Hematopoietic multipotent progenitor cell treated with erythropoietin and hydrocortisone succinate and interleukin-3 and kit ligand, for 6 days (in vitro differentiated cells): ENCODE data around the gene SLC22A3.
"Not testable (repeated sequence)": the region's sequence is repeated elsewhere in the genome, so short reads cannot be mapped to it uniquely, and the experiment has no call there.

ENCODE experiments used
- DNase-seq: peaks from one replicate; pipeline ENCODE4 v3.0.0-alpha.2; 2015

Gene SLC22A3

GRCh38 chr6:160454303-160454702 lies 106.1 kb downstream of the SLC22A3 start:
- DNase-seq = no peak

- DNase-seq = no peak
Measured at GRCh38 chr6:160455081-160455480, 106.9 kb downstream of the SLC22A3 start.

DNA sequence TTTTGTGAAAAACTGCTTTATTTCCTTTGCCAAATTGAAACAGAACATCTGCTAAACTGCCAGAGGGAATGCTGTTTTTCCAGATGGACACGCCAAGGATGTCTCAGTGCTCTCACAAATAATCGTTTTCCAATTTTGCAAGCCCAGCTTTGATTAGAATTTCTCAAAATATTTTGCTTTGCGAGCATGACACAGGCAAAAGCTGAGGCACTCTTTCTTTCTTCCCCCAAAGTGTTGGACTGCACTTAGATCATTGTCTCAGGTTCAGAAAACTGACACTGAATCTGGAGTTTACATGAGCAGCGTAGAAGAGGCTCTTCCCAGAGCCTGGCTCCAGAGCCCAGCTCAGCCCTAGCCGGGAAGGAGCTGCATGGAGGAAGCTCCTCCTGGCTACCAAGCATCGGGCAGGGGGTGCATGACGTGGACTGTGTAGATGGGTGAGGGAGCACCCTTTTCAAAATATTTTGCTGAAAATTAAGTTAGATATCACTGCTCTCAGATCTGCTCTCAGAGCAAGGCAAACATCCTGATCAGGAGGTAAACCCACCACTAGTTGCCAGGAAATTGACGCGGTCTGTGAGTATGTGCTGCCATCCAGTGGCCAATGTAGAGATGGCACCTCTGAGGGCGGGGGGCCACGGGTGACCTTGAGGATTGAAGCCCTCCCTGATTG lies 107.5 kb downstream of the SLC22A3 start:
- DNase-seq = peak; percentile 69

DNA sequence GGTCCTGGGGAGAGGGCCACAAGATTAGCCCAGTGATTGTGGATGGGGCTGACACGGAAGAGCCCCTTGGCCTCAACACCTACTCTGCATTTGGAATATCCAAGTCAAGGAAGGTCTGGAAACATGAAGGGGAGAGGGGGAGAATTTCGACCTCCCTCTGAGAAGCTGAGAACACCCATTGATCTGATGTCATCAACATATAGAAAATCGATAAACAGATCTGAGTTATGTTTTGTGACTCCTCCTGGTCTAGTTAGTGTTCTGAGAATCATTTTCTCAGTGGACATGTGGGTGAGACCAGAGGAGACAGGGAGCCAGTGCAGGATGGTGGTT lies 108.0 kb downstream of the SLC22A3 start:
- DNase-seq = no peak

DNA sequence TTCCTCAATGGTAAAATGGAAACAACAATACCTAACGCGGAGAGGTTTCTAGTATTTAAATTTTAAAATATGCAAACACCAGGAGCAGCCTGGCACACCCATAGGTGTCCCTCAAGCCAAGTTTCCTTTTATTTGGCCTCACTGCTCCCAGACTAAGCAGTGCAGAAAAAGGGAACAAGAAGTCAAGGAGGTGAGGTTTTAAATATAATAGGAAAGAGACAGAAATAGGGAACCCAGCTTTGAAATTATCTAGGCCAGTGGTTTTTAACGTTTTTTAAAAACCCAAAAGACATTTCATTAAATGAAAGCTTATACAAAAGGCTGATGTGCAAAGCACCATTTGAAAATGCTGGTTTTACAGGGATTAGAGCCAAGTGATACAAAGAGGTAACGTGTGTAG lies 109.6 kb downstream of the SLC22A3 start:
- peak; percentile 3 for DNase-seq

DNA sequence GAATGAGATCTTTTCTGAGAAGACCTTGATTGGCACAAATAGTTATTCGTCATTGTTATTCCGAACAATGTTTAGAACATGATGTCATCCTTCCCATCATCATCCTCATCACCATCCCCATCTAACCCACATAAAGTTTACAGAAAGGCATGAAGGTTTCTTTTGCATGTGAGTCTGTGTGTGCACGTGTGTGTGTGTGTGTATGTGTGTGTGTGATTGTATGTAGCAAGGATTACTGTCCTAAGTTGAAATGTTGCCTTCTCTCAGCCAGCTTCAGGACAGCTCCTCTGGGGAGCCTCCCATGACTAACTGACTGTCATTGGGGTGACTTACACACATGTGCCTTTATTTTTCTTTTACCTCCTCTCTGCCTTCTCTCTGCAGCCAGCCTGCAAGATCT lies 113.5 kb downstream of the SLC22A3 start:
- no peak for DNase-seq

DNA sequence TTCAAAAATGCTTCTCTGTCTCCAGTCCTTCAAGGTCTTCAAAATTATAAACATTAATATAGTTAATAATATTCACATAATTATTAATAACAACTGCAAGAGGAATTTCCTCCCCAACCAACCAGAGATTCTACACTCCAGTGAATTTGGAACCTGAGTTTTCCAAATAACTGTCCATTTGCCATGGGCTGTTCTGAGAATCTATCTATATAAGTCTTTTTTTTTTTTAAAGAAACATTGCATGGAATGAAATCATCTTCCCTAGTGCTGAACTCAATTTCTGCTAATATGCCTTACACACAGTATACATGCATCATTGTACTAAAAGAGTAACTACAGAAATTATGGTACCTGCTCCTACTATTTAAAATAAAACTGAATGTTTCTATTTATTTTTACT lies 113.9 kb downstream of the SLC22A3 start:
- DNase-seq = no peak

- DNase-seq = peak; percentile 77
Measured at GRCh38 chr6:160462551-160463109, 114.5 kb downstream of the SLC22A3 start.

DNA sequence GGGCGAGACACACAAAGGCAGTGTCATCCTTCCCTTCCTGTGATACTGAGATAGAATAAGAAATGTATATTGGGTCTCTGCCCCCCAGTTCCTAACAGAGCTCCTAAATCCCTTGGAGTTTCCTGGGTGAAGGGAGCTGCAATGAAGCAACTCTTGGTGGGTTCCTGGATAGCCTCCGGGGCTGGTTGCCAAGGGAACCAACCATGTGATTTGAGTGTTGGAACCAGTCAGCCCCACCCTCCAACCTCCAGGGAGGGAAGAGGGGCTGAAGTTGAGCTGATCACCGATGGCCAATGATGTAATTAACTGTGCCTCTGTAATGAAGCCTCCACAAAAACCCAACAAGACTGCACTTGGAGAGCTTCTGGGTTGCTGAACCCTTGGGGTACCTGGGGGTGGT lies 116.6 kb downstream of the SLC22A3 start:
- DNase-seq = no peak

DNA sequence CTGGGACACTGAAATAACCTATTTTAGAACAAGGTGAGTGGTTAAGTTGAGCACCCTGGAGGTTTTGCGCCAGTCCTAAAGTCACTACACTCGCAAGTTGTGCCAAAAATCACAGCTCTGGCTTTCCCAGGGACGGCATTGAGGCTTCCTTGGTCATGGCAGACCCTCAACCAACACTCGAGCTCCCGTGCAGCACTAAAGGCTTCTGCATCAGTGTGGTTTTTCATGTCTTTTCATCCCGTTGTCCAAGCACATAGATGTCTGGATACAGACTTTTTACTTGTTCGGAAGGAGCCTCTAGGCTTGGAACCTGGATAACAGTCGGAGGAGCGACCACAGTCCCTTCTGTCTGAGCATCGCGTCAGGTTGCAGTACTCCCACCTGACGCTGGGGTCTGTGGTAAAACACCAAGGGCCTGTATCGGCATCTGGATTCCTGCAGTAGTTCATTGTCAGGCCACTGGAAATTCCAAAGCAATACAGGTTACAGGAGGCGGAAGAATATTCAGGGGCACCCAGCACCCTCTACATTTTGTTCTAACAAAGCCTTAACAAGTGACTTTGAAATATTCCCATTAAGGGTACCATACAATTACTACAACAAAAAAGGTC lies 119.2 kb downstream of the SLC22A3 start:
- not testable (repeated sequence) for DNase-seq

- DNase-seq = no peak
Measured at GRCh38 chr6:160469153-160469552, 121.0 kb downstream of the SLC22A3 start.

GRCh38 chr6:160476056-160476455 lies 127.9 kb downstream of the SLC22A3 start:
- not testable (repeated sequence) for DNase-seq

- DNase-seq = not testable (repeated sequence)
Measured at GRCh38 chr6:160477072-160477471, 128.9 kb downstream of the SLC22A3 start.

DNA sequence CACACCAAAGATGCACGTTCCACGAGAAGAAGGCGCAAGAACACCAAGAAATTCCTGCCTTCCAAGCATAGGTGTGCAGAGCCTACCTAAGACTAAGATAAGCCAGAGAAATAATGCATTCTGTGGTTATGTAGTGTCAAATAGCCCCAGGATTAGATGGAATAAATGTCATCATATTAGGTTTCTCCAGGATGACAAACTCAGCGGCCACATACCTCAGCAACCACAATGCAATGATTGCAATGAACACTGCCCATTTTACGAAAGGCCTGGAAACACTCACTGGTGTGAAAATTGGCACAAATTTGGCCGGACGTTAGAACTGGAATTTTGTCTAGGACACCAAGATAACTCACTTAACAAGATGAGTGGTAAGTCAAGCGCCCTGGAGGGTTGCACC lies 129.7 kb downstream of the SLC22A3 start:
- DNase-seq = no peak

DNA sequence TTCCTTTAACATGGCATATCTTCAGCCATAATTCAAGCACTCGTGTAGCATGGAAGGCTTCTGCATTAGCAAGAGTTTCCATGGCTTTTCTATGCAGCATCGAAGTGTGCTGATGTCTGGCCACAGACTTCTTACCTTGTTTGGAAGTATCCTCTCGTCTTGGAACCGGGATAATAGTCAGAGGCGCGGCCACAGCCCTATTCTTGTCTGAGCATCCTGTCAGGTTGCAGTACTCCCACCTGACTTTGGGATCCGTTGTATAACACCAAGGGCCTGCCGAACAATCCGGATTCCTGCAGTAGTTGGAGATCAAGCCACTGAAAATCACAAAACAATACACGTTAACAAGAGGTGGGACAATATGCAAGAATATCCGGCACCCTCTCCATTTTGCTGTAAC lies 138.9 kb downstream of the SLC22A3 start:
- DNase-seq = no peak

DNA sequence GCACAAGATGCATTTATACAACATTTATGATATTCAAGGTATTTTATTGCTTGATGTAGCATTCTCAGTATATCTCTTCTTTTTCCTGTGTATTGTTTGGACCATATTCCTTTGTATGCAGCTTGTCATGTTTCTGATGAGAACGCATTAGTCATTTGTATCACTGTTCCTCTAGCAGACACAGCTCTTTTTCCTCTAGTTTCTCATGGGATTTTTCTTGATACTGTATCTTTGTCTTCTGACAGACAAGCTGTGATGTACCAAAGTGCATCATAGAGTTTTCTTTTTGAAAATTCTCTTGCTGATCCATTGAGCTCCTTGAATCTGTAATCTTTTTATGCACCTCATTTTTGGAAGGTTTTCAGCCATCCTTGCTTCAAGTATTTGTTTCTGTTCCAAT lies 140.9 kb downstream of the SLC22A3 start:
- DNase-seq = no peak

DNA sequence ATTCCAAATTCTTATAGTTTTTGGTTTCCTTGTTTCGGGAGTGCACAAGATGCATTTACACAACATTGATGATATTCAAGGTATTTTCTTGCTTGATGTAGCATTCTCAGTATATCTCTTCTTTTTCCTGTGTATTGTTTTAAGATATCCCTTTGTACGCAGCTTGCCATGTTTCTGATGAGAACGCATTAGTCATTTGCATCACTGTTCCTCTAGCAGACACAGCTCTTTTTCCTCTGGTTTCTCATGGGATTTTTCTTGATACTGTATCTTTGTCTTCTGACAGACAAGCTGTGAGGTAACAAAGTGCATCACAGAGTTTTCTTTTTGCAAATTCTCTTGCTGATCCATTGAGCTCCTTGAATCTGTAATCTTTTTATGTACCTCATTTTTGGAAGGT lies 146.4 kb downstream of the SLC22A3 start:
- DNase-seq = no peak

DNA sequence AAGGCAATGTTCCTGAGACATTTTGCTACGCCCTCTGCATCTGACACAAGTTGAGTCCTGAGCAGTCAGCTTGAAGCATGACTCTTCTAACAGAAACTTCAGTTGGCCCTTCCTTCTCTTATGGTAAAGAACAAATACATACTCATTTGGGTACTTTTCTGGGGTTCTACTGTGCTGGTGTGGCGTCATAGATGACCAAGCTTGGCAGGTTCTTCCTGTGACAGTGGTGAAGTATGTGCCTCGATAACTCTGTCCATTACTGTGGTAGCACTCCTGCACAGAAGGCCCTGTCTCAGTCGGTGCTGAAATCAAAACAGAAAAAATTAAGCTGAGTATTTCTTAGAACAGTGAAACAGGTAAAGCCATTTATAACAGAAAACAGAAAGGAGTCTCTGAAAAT lies 152.5 kb downstream of the SLC22A3 start:
- DNase-seq = no peak
